ENCODE measurements around the gene GPC5.

Gene GPC5

DNA sequence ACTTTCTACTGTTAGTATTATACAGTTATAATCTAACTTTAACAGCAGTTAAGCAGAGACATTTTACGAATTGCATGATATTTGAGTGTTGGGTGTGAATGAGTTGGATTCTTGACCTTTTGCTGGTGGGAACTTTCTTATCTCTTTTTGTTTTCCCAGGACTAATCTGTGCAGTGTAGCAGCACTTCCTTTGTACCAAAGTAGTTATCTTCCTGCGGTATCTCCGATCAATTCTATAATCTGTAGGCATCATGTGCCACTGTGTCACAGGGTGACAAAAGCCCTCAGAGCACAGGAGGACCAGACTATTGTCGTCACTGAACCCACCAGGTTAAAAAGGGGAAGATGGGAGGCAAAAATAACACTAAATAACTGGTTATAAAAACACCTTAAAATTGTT lies 823.5 kb downstream of the GPC5 start:
- Histone ChIP-seq H2AFZ (ENCODE audit: low read depth) (no peak overlapping the region), H3K79me2 (ENCODE audit: insufficient read depth, low read depth) (no peaks in the 10 kb centered on the region), H3K36me3 (ENCODE audit: insufficient read depth) (no peaks in the 10 kb centered on the region), H3K9ac (no peak overlapping the region), H3K4me1 (ENCODE audit: low read depth, poor library complexity, severe bottlenecking) (peaks cover 31% of the 10 kb centered on the region), H3K27ac (no peak overlapping the region), H3K4me3 (IDR thresholded peaks at IDR 0.05; ENCODE audit: insufficient read depth, low read depth, low read length) (no peak overlapping the region), H3K27me3 (ENCODE audit: insufficient read depth, low read depth) (no peaks in the 10 kb centered on the region), H4K20me1 (ENCODE audit: insufficient read depth) (no peaks in the 10 kb centered on the region), H3K4me2 (no peak overlapping the region)
- TF ChIP-seq, protein P1, sequence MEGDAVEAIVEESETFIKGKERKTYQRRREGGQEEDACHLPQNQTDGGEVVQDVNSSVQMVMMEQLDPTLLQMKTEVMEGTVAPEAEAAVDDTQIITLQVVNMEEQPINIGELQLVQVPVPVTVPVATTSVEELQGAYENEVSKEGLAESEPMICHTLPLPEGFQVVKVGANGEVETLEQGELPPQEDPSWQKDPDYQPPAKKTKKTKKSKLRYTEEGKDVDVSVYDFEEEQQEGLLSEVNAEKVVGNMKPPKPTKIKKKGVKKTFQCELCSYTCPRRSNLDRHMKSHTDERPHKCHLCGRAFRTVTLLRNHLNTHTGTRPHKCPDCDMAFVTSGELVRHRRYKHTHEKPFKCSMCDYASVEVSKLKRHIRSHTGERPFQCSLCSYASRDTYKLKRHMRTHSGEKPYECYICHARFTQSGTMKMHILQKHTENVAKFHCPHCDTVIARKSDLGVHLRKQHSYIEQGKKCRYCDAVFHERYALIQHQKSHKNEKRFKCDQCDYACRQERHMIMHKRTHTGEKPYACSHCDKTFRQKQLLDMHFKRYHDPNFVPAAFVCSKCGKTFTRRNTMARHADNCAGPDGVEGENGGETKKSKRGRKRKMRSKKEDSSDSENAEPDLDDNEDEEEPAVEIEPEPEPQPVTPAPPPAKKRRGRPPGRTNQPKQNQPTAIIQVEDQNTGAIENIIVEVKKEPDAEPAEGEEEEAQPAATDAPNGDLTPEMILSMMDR (conservative IDR thresholded peaks at IDR 0.05; ENCODE audit: low read depth, low read length), result no peak

DNA sequence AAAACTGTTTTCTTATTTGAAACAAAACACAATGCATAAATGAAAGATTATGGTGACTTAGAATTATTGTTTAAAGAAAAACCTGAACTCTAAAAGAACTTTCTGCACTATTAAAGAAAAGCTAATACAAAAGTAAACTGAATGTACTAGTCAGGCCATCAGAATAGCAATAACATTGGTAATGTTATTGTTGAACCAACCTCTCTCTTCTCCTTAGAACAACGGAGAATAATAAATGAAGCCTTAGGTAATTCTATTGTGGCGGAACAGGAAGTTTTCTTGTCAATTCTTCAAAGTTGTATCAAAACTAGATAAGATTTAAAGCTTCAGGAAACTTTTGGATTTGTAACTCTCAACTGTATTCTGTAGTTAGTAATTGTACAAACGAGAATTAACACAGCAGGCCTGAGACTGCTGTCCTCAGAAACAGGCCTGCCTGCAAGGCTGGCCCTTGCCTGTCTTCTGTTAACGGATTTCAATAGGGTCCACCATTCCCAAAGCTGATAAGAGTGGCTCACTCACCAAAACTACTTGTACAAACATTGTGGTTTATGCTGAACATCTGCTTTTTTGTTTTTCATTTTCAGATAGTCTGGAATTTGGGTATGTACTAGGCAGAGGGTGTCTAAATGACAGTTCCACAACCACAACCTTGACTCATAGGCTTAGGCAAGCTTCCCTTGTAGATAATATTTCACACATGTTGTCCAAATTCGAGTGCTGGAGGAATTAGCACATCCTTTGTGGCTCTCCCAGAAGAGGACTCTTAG lies 825.8 kb downstream of the GPC5 start:
- Histone ChIP-seq H3K27me3 (ENCODE audit: insufficient read depth, low read depth) (no peaks in the 10 kb centered on the region), H3K4me1 (ENCODE audit: low read depth, poor library complexity, severe bottlenecking) (peaks cover 31% of the 10 kb centered on the region), H2AFZ (ENCODE audit: low read depth) (no peak overlapping the region), H3K4me2 (peak overlapping the region; percentile 67; the same call in 1 of the 2 replicates), H3K4me3 (IDR thresholded peaks at IDR 0.05; ENCODE audit: insufficient read depth, low read depth, low read length) (no peak overlapping the region), H3K79me2 (ENCODE audit: insufficient read depth, low read depth) (no peaks in the 10 kb centered on the region), H4K20me1 (ENCODE audit: insufficient read depth) (no peaks in the 10 kb centered on the region), H3K9ac (no peak overlapping the region), H3K27ac (peak overlapping the region; percentile 19; the same call in 1 of the 2 replicates), H3K36me3 (ENCODE audit: insufficient read depth) (no peaks in the 10 kb centered on the region)
- TF ChIP-seq, protein P1 (conservative IDR thresholded peaks at IDR 0.05; ENCODE audit: low read depth, low read length), result no peak

DNA sequence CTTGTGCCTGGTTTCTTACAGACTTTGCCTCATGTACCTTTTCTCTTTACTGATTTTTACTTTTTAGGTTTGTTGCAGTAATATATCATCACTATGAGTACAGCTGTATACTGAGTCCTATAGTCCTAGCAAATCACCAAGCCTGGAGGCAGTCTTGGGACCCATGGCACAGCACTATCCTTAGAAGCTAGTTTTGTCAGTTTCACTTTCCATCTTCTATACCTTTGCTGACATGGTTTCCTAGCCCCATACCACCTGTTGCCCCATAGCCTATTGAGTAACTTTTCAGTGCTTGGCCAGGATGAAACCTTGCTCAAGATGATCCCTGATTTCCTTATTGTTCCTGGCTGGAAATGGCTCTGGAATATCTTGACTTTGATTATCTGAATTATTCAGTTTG lies 826.4 kb downstream of the GPC5 start:
- H3K36me3 ChIP-seq (ENCODE audit: insufficient read depth), result no peaks in the 10 kb centered on the region
- no peak overlapping the region for H3K9ac ChIP-seq
- peak overlapping the region; percentile 19; the same call in 1 of the 2 replicates for H3K27ac ChIP-seq
- H2AFZ ChIP-seq (ENCODE audit: low read depth), result no peak overlapping the region
- H3K4me1 ChIP-seq (ENCODE audit: low read depth, poor library complexity, severe bottlenecking), result peaks cover 31% of the 10 kb centered on the region
- peak overlapping the region; percentile 67 for H3K4me2 ChIP-seq
- no peak overlapping the region for H3K4me3 ChIP-seq (IDR thresholded peaks at IDR 0.05; ENCODE audit: insufficient read depth, low read depth, low read length)
- no peaks in the 10 kb centered on the region for H3K27me3 ChIP-seq (ENCODE audit: insufficient read depth, low read depth)
- no peaks in the 10 kb centered on the region for H3K79me2 ChIP-seq (ENCODE audit: insufficient read depth, low read depth)
- no peaks in the 10 kb centered on the region for H4K20me1 ChIP-seq (ENCODE audit: insufficient read depth)
- TF ChIP-seq, protein P1 (conservative IDR thresholded peaks at IDR 0.05; ENCODE audit: low read depth, low read length), result no peak

DNA sequence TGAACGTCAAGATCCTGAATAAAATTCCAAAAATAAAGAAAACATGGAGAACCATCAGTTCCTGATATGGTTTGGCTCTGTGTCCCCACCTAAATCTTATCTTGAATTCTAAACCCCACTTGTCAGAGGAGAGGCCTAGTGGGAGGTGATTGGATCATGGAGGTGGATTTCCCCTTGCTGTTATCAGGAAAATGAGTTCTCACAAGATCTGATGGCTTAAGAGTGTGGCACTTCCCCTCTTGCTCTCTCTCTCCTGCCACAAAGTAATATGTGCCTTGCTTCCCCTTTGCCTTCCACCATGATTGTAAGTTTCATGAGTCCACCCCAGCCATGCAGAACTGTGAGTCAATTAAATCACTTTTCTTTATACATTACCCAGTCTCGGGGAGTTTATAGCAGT lies 827.4 kb downstream of the GPC5 start:
- no peak overlapping the region for H3K9ac ChIP-seq
- H3K4me1 ChIP-seq (ENCODE audit: low read depth, poor library complexity, severe bottlenecking), result peaks cover 31% of the 10 kb centered on the region
- H3K4me3 ChIP-seq (IDR thresholded peaks at IDR 0.05; ENCODE audit: insufficient read depth, low read depth, low read length), result no peak overlapping the region
- no peak overlapping the region for H3K27ac ChIP-seq
- no peaks in the 10 kb centered on the region for H3K27me3 ChIP-seq (ENCODE audit: insufficient read depth, low read depth)
- H2AFZ ChIP-seq (ENCODE audit: low read depth), result no peak overlapping the region
- H3K4me2 ChIP-seq, result peak overlapping the region; percentile 67
- no peaks in the 10 kb centered on the region for H3K36me3 ChIP-seq (ENCODE audit: insufficient read depth)
- H3K79me2 ChIP-seq (ENCODE audit: insufficient read depth, low read depth), result no peaks in the 10 kb centered on the region
- H4K20me1 ChIP-seq (ENCODE audit: insufficient read depth), result no peaks in the 10 kb centered on the region
- TF ChIP-seq, protein P1 (conservative IDR thresholded peaks at IDR 0.05; ENCODE audit: low read depth, low read length), result no peak
